ENCODE measurements around the gene MRPL53.
A peak's percentile ranks its signal among the peaks of the same experiment; 100 is the strongest.

Gene MRPL53

DNA sequence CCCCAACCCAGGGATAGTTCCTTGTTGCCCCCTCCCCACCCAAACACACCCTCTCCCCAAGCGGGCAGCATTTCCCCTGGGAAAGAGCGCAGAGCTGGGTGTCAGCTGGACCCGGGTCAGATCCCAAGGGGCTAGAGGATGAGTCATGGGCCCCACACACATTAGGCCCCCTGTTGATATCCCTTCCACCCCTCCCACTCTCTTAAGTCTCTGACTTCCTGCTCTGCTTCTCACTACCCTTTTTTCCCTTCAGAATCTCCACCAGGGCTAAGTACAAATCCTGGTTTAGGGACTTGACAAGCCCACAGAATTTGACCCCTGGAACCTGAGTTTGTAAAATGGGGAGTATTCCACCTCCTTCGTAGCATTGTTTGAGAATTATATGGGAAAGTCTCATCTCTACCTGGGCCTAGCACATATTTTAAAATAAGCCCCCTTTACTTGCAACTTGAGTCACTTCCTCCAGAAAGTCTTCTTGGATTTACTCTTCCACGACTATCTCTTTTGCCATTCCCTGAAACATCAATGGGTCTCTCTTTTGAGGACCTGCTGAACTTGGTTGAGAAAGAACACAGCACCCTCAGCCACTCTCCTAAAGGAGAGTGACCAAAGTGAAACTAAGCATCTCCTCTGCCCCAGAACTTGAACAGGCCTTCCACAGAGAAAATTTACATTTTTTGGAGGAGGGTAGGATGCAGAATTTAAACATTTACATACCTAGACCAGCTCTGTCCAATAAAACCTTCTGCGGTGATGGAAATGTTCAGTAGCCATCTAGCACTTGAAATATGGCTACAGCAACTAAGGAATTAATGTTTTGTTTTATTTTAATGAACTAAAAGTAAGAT lies 35.4 kb downstream of the MRPL53 start:
- DNase-seq = no peak
- peaks cover 0 to 4% (median 0%) of the 10 kb centered on the region in 4 experiments for H3K36me3 ChIP-seq (ENCODE audit: control insufficient read depth in 4 of 4, insufficient read depth in 4 of 4, low read length in 3 of 4)
- no peak overlapping the region for H3K4me3 ChIP-seq (ENCODE audit: control insufficient read depth in 1 of 7, extremely low read depth in 1 of 7, insufficient read depth in 4 of 7, low read depth in 2 of 7, low read length in 6 of 7)
- peak overlapping the region in 1 of 2 experiments; percentile 8 for H3K27ac ChIP-seq (ENCODE audit: insufficient read depth in 1 of 2, low read depth in 1 of 2, low read length in 2 of 2, poor library complexity in 1 of 2, severe bottlenecking in 2 of 2)
- CTCF ChIA-PET = interaction anchor here (1.1 kb wide), 1 partner anchor 12 kb away, joined by 3 read pairs; no protein-coding TSS in a partner anchor
- no peaks in the 10 kb centered on the region for H3K9me3 ChIP-seq (ENCODE audit: control extremely low read depth in 1 of 5, control insufficient read depth in 4 of 5, insufficient read depth in 2 of 5, low read depth in 1 of 5, low read length in 4 of 5)
- WGBS (ENCODE audit: insufficient coverage) = 82% methylated on average over 5 of the region's 6 CpGs
- peaks cover 0 to 46% (median 39%) of the 10 kb centered on the region in 4 experiments for H3K4me1 ChIP-seq (ENCODE audit: control extremely low read depth in 1 of 4, control insufficient read depth in 4 of 4, insufficient read depth in 4 of 4, low read length in 3 of 4)
- POLR2A ChIA-PET = no interaction called here
- peaks cover 0 to 16% (median 4%) of the 10 kb centered on the region in 5 experiments for H3K27me3 ChIP-seq (replicated peaks in 2 of 5; ENCODE audit: control insufficient read depth in 4 of 5, insufficient read depth in 5 of 5, low read length in 4 of 5)

DNA sequence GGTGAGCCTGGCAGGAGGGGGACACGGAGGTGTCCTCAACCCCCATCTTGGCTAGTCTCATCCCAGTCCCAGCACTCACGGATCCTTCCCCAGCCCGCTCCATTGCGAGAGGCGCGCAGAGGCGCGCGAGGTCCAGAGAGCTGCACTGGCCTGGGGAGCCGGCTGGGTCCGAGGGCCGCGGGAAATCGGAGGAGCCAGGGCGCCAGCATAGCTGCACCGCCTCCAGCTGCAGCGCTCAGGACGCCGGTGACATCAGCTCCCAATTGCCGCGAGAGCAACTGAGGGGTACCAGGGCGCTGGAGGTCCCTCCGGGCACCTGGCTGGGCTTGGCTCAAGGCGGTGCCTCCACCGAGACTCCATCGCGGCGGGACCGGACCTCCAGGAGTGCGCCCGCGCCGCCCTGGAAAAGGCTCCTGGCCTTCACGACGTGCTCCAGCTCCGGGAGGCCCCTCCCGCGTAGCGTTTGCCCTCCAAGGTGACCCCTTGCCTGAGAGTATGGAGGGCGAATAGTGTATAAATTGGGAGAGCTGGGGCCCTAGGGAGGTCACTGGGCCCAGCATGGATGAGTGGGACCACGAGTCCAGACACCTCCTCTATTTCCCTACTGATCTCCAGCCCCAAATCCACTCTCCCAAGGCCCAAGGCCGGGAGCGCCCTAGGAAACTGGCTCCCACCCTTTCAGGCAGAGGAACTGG lies 36.2 kb downstream of the MRPL53 start:
- H3K27ac ChIP-seq (ENCODE audit: insufficient read depth in 1 of 2, low read depth in 1 of 2, low read length in 2 of 2, poor library complexity in 1 of 2, severe bottlenecking in 2 of 2) = peak overlapping the region in 1 of 2 experiments; percentile 8
- H3K4me3 ChIP-seq (ENCODE audit: control insufficient read depth in 1 of 7, extremely low read depth in 1 of 7, insufficient read depth in 4 of 7, low read depth in 2 of 7, low read length in 6 of 7) = no peak overlapping the region
- H3K36me3 ChIP-seq (ENCODE audit: control insufficient read depth in 4 of 4, insufficient read depth in 4 of 4, low read length in 3 of 4) = peaks cover 0 to 10% (median 2%) of the 10 kb centered on the region in 4 experiments
- peaks cover 0 to 44% (median 32%) of the 10 kb centered on the region in 4 experiments for H3K4me1 ChIP-seq (ENCODE audit: control extremely low read depth in 1 of 4, control insufficient read depth in 4 of 4, insufficient read depth in 4 of 4, low read length in 3 of 4)
- H3K27me3 ChIP-seq (replicated peaks in 2 of 5; ENCODE audit: control insufficient read depth in 4 of 5, insufficient read depth in 5 of 5, low read length in 4 of 5) = peaks cover 0 to 7% (median 1%) of the 10 kb centered on the region in 5 experiments
- ChIA-PET POLR2A (no interaction called here), CTCF (interaction anchor here (0.8 to 1.1 kb wide), 2 partner anchors 11 to 23 kb away, joined by 3 read pairs; no protein-coding TSS in a partner anchor)
- no peaks in the 10 kb centered on the region for H3K9me3 ChIP-seq (ENCODE audit: control extremely low read depth in 1 of 5, control insufficient read depth in 4 of 5, insufficient read depth in 2 of 5, low read depth in 1 of 5, low read length in 4 of 5)
- DNase-seq = no peak
- 97% methylated on average over 38 of the region's 43 CpGs for WGBS (ENCODE audit: insufficient coverage)

DNA sequence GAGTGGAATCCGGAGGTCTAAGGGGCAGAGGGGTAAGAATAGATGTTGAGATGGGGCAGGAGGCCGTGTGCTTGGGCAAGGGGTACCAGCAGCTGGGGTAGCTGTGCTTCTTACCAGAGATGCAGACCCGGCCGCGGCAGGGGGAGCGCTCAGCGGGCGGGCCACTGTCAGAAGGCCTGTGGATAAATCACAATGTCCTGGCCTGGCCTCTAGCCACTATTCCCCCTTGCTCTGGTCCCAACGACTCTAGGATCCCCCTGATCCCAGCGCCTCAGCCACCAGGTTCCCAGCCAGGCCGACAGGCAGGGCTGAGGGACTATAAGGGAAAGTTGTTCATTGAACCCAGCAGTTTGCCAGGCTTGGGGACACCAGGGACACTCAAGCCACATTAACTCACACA lies 42.0 kb downstream of the MRPL53 start:
- CTCF ChIA-PET = interaction anchor here (3.0 kb wide), 1 partner anchor 10 kb away, joined by 16 read pairs; no protein-coding TSS in a partner anchor
- no peaks in the 10 kb centered on the region for H3K9me3 ChIP-seq (ENCODE audit: control extremely low read depth in 1 of 5, control insufficient read depth in 4 of 5, insufficient read depth in 2 of 5, low read depth in 1 of 5, low read length in 4 of 5)
- H3K36me3 ChIP-seq (ENCODE audit: control insufficient read depth in 4 of 4, insufficient read depth in 4 of 4, low read length in 3 of 4) = peaks cover 2 to 64% (median 43%) of the 10 kb centered on the region in 4 experiments
- POLR2A ChIA-PET = no interaction called here
- H3K4me3 ChIP-seq (ENCODE audit: control insufficient read depth in 1 of 7, extremely low read depth in 1 of 7, insufficient read depth in 4 of 7, low read depth in 2 of 7, low read length in 6 of 7) = no peak overlapping the region
- no peak overlapping the region for H3K27ac ChIP-seq (ENCODE audit: insufficient read depth in 1 of 2, low read depth in 1 of 2, low read length in 2 of 2, poor library complexity in 1 of 2, severe bottlenecking in 2 of 2)
- H3K4me1 ChIP-seq (ENCODE audit: control extremely low read depth in 1 of 4, control insufficient read depth in 4 of 4, insufficient read depth in 4 of 4, low read length in 3 of 4) = peaks cover 0 to 4% (median 3%) of the 10 kb centered on the region in 4 experiments
- no peaks in the 10 kb centered on the region for H3K27me3 ChIP-seq (replicated peaks in 2 of 5; ENCODE audit: control insufficient read depth in 4 of 5, insufficient read depth in 5 of 5, low read length in 4 of 5)
- WGBS (ENCODE audit: insufficient coverage) = 94% methylated on average over 6 of the region's 11 CpGs
- no peak for DNase-seq

DNA sequence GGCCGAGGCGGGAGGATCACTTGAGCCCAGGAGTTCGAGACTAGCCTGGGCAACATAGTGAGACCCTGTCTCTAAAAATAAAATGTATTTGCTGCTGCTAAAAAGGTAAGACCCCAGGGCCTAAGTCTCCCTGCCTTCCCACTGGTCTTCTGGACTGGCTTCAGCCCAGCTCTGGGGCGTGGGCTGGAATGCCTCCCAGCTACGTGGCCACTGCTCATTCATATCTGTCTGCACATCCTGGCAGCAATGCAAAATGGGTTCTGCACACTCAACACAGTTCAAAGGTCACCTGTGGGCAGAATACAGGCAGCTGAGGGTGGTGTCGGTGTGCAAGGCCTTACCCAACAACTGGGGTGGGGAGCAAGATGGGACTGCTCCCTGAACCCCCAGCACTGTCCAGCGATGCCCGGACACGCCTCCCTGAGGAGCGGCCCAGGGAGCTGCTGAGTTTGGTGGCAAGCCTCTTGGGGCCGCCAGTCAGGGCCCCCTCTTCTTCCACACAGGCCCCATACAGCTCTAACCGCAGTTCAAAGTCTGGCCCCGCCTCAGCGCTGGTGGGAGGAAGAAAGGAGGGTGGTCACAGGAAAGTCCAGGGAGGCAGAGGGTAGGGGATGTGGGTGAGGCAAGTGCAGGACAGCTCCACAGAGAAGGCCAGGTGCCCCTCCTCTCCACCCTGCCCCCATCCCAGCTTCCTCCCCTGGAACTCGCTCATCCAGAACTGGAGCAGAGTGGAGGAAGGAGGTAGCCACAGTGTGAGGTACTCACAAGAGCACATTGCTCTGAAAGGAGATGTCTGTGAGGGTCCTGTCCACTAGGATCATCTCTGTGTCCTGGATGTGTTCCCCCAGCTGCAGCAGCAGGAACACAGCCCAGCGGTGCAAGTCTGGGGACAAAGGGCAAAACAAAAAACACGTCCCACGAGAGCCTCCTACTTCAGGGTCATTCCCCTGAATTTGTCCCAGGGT lies 42.7 kb downstream of the MRPL53 start:
- ChIA-PET POLR2A (interaction anchor here (0.8 kb wide), 1 partner anchor 9 kb away, joined by 3 read pairs; no protein-coding TSS in a partner anchor), CTCF (interaction anchor here (3.0 kb wide), 1 partner anchor 11 kb away, joined by 16 read pairs; no protein-coding TSS in a partner anchor)
- 93% methylated on average over 11 of the region's 18 CpGs for WGBS (ENCODE audit: insufficient coverage)
- H3K4me3 ChIP-seq (ENCODE audit: control insufficient read depth in 1 of 7, extremely low read depth in 1 of 7, insufficient read depth in 4 of 7, low read depth in 2 of 7, low read length in 6 of 7) = no peak overlapping the region
- no peak for DNase-seq
- no peaks in the 10 kb centered on the region for H3K9me3 ChIP-seq (ENCODE audit: control extremely low read depth in 1 of 5, control insufficient read depth in 4 of 5, insufficient read depth in 2 of 5, low read depth in 1 of 5, low read length in 4 of 5)
- H3K4me1 ChIP-seq (ENCODE audit: control extremely low read depth in 1 of 4, control insufficient read depth in 4 of 4, insufficient read depth in 4 of 4, low read length in 3 of 4) = peaks cover 0 to 4% (median 3%) of the 10 kb centered on the region in 4 experiments
- no peak overlapping the region for H3K27ac ChIP-seq (ENCODE audit: insufficient read depth in 1 of 2, low read depth in 1 of 2, low read length in 2 of 2, poor library complexity in 1 of 2, severe bottlenecking in 2 of 2)
- peaks cover 2 to 71% (median 48%) of the 10 kb centered on the region in 4 experiments for H3K36me3 ChIP-seq (ENCODE audit: control insufficient read depth in 4 of 4, insufficient read depth in 4 of 4, low read length in 3 of 4)
- H3K27me3 ChIP-seq (replicated peaks in 2 of 5; ENCODE audit: control insufficient read depth in 4 of 5, insufficient read depth in 5 of 5, low read length in 4 of 5) = no peaks in the 10 kb centered on the region

DNA sequence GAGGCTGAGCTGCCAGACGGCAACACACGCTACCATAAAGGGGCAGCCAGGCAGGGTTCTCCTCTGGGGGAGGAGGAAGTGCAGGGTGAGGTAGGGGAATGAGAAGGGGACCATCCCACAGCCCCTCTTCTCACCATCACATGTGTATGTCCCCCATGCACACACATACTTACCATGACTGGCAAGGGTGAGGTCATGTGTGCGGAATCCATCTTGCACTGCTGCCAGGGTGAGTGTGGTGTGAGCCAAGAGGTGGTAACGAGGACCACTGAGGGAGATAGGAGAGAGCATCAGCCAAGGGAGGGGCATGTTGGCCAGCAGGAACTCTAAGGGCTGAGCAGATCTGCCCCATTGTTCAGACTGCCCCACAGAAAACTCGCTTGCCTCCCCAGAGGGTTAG lies 43.8 kb downstream of the MRPL53 start:
- Histone ChIP-seq H3K27ac (ENCODE audit: insufficient read depth in 1 of 2, low read depth in 1 of 2, low read length in 2 of 2, poor library complexity in 1 of 2, severe bottlenecking in 2 of 2) (no peak overlapping the region), H3K4me3 (ENCODE audit: control insufficient read depth in 1 of 7, extremely low read depth in 1 of 7, insufficient read depth in 4 of 7, low read depth in 2 of 7, low read length in 6 of 7) (no peak overlapping the region), H3K27me3 (replicated peaks in 2 of 5; ENCODE audit: control insufficient read depth in 4 of 5, insufficient read depth in 5 of 5, low read length in 4 of 5) (no peaks in the 10 kb centered on the region), H3K9me3 (ENCODE audit: control extremely low read depth in 1 of 5, control insufficient read depth in 4 of 5, insufficient read depth in 2 of 5, low read depth in 1 of 5, low read length in 4 of 5) (no peaks in the 10 kb centered on the region), H3K4me1 (ENCODE audit: control extremely low read depth in 1 of 4, control insufficient read depth in 4 of 4, insufficient read depth in 4 of 4, low read length in 3 of 4) (peaks cover 0 to 4% (median 3%) of the 10 kb centered on the region in 4 experiments), H3K36me3 (ENCODE audit: control insufficient read depth in 4 of 4, insufficient read depth in 4 of 4, low read length in 3 of 4) (peaks cover 2 to 74% (median 49%) of the 10 kb centered on the region in 4 experiments)
- no peak for DNase-seq
- ChIA-PET CTCF (interaction anchor here (3.0 kb wide), 1 partner anchor 12 kb away, joined by 16 read pairs; no protein-coding TSS in a partner anchor), POLR2A (no interaction called here)
- 100% methylated on average over 5 of the region's 5 CpGs for WGBS (ENCODE audit: insufficient coverage)

DNA sequence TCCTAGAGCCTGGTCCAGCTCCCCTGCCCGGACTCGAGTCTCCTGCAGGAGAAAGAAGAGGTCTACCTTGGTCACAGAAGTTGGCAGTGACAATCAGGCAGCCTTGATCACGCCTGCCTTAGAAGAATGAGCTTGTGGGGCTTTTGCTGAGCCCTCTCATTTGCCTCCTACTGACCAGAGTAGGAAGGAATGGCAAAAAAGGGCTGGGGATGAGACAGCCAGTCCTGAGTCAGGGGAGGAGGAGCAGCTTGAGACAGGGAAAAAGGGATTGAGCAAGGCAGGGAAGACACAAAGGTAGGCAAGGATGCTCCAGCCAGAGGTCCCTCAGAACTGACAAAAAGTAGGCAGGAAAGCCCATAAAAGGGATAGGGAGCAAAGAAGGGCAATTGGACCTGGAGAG lies 44.9 kb downstream of the MRPL53 start:
- Histone ChIP-seq H3K4me1 (ENCODE audit: control extremely low read depth in 1 of 4, control insufficient read depth in 4 of 4, insufficient read depth in 4 of 4, low read length in 3 of 4) (peaks cover 0 to 4% (median 3%) of the 10 kb centered on the region in 4 experiments), H3K36me3 (ENCODE audit: control insufficient read depth in 4 of 4, insufficient read depth in 4 of 4, low read length in 3 of 4) (peaks cover 2 to 74% (median 49%) of the 10 kb centered on the region in 4 experiments), H3K27me3 (replicated peaks in 2 of 5; ENCODE audit: control insufficient read depth in 4 of 5, insufficient read depth in 5 of 5, low read length in 4 of 5) (no peaks in the 10 kb centered on the region), H3K9me3 (ENCODE audit: control extremely low read depth in 1 of 5, control insufficient read depth in 4 of 5, insufficient read depth in 2 of 5, low read depth in 1 of 5, low read length in 4 of 5) (no peaks in the 10 kb centered on the region), H3K27ac (ENCODE audit: insufficient read depth in 1 of 2, low read depth in 1 of 2, low read length in 2 of 2, poor library complexity in 1 of 2, severe bottlenecking in 2 of 2) (no peak overlapping the region), H3K4me3 (ENCODE audit: control insufficient read depth in 1 of 7, extremely low read depth in 1 of 7, insufficient read depth in 4 of 7, low read depth in 2 of 7, low read length in 6 of 7) (no peak overlapping the region)
- no peak for DNase-seq
- 96% methylated on average over 3 of the region's 3 CpGs for WGBS (ENCODE audit: insufficient coverage)
- ChIA-PET POLR2A (interaction anchor here (0.8 kb wide), 1 partner anchor 127 kb away, joined by 3 read pairs; the partner anchor contains the start of gene DOK1), CTCF (no interaction called here)

Measured in common myeloid progenitor, CD34-positive (primary cell).